ENCODE results near the gene ITCH. TPM values are rescaled to one million over a fixed set of nuclear protein-coding genes. Genes with fewer than 3 reads are reported as not detected.

ITCH gene
- total and polyA plus RNA-seq, 4 donors = 9.3 to 68.1 (median 30.4) TPM

- Histone ChIP-seq H3K36me3 (ENCODE audit: control insufficient read depth in 4 of 4, insufficient read depth in 4 of 4, low read length in 4 of 4) (peaks cover 5 to 30% (median 15%) of the 10 kb centered on the region in 4 donors), H3K27ac (ENCODE audit: low read depth in 1 of 2, low read length in 1 of 2) (no peak overlapping the region), H3K4me3 (no peak overlapping the region), H3K9ac (ENCODE audit: insufficient read depth in 1 of 2, low read length in 2 of 2) (no peak overlapping the region), H3K4me1 (ENCODE audit: control insufficient read depth in 5 of 5, insufficient read depth in 5 of 5, low read length in 5 of 5) (peaks cover 4 to 16% (median 11%) of the 10 kb centered on the region in 5 donors), H3K9me3 (ENCODE audit: control insufficient read depth in 4 of 4, insufficient read depth in 3 of 4, low read length in 3 of 4) (no peaks in the 10 kb centered on the region), H3K27me3 (ENCODE audit: control insufficient read depth in 3 of 3, insufficient read depth in 3 of 3, low read length in 2 of 3) (no peaks in the 10 kb centered on the region)
- no peak for ATAC-seq (ENCODE audit: insufficient read depth, low FRiP score)
- TF ChIP-seq, protein P1, sequence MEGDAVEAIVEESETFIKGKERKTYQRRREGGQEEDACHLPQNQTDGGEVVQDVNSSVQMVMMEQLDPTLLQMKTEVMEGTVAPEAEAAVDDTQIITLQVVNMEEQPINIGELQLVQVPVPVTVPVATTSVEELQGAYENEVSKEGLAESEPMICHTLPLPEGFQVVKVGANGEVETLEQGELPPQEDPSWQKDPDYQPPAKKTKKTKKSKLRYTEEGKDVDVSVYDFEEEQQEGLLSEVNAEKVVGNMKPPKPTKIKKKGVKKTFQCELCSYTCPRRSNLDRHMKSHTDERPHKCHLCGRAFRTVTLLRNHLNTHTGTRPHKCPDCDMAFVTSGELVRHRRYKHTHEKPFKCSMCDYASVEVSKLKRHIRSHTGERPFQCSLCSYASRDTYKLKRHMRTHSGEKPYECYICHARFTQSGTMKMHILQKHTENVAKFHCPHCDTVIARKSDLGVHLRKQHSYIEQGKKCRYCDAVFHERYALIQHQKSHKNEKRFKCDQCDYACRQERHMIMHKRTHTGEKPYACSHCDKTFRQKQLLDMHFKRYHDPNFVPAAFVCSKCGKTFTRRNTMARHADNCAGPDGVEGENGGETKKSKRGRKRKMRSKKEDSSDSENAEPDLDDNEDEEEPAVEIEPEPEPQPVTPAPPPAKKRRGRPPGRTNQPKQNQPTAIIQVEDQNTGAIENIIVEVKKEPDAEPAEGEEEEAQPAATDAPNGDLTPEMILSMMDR (IDR thresholded peaks at IDR 0.05; ENCODE audit: control extremely low read depth, extremely low read depth) = no peak
- WGBS, 2 donors = 94 to 95% methylated on average over 11 of the region's 11 CpGs
- DNase-seq = no peak
These were observed 161.4 kb downstream of the ITCH start for GRCh38 chr20:34524426-34524825.

DNA sequence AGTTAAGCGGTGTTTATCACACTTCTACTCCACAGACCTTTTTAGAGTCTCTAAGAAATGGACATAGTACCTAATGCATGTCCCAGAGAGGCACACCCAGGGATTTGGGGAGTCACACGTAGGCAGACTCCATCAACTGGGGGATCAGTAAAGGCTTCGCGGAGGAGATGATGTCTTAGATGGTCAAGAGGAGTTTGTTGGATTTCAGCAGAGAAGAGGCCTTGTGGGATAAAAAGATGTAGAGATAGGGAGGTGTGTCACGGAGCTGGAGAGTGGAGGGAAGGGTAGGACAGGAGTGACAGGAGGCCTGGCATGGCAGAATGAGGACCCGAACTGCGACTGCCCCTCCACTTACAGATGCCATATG lies 162.3 kb downstream of the ITCH start:
- Histone ChIP-seq H3K4me3 (no peak overlapping the region), H3K4me1 (ENCODE audit: control insufficient read depth in 5 of 5, insufficient read depth in 5 of 5, low read length in 5 of 5) (peaks cover 4 to 21% (median 11%) of the 10 kb centered on the region in 5 donors), H3K9me3 (ENCODE audit: control insufficient read depth in 4 of 4, insufficient read depth in 3 of 4, low read length in 3 of 4) (no peaks in the 10 kb centered on the region), H3K27ac (ENCODE audit: low read depth in 1 of 2, low read length in 1 of 2) (peak overlapping the region; percentile 64 to 84), H3K9ac (ENCODE audit: insufficient read depth in 1 of 2, low read length in 2 of 2) (no peak overlapping the region), H3K36me3 (ENCODE audit: control insufficient read depth in 4 of 4, insufficient read depth in 4 of 4, low read length in 4 of 4) (peaks cover 7 to 33% (median 18%) of the 10 kb centered on the region in 4 donors), H3K27me3 (ENCODE audit: control insufficient read depth in 3 of 3, insufficient read depth in 3 of 3, low read length in 2 of 3) (no peaks in the 10 kb centered on the region)
- ATAC-seq (ENCODE audit: insufficient read depth, low FRiP score) = no peak
- no peak for DNase-seq
- TF ChIP-seq, protein P1 (IDR thresholded peaks at IDR 0.05; ENCODE audit: control extremely low read depth, extremely low read depth) = no peak
- 73 to 90% methylated on average over 7 of the region's 7 CpGs for WGBS, 2 donors

GRCh38 chr20:34525709-34526416 lies 162.8 kb downstream of the ITCH start:
- DNase-seq = peak; percentile 76 to 84 (median 76)
- H3K36me3 ChIP-seq (ENCODE audit: control insufficient read depth in 4 of 4, insufficient read depth in 4 of 4, low read length in 4 of 4) = peaks cover 12 to 36% (median 20%) of the 10 kb centered on the region in 4 donors
- ATAC-seq (ENCODE audit: insufficient read depth, low FRiP score) = peak; percentile 77
- WGBS, 2 donors = 33 to 51% methylated on average over 14 of the region's 14 CpGs
- peaks cover 4 to 23% (median 11%) of the 10 kb centered on the region in 5 donors for H3K4me1 ChIP-seq (ENCODE audit: control insufficient read depth in 5 of 5, insufficient read depth in 5 of 5, low read length in 5 of 5)
- no peaks in the 10 kb centered on the region for H3K27me3 ChIP-seq (ENCODE audit: control insufficient read depth in 3 of 3, insufficient read depth in 3 of 3, low read length in 2 of 3)
- no peak overlapping the region for H3K9ac ChIP-seq (ENCODE audit: insufficient read depth in 1 of 2, low read length in 2 of 2)
- peak overlapping the region; percentile 72 to 84 for H3K27ac ChIP-seq (ENCODE audit: low read depth in 1 of 2, low read length in 1 of 2)
- H3K4me3 ChIP-seq = no peak overlapping the region
- TF ChIP-seq, protein P1 (IDR thresholded peaks at IDR 0.05; ENCODE audit: control extremely low read depth, extremely low read depth) = no peak
- no peaks in the 10 kb centered on the region for H3K9me3 ChIP-seq (ENCODE audit: control insufficient read depth in 4 of 4, insufficient read depth in 3 of 4, low read length in 3 of 4)
